Fibroblast of the aortic adventitia (primary cell): ENCODE results near the gene RIPK1. TPM values are rescaled to one million over a fixed set of nuclear protein-coding genes. Genes with fewer than 3 reads are reported as not detected.
"Not testable (repeated sequence)": the region's sequence is repeated elsewhere in the genome, so short reads cannot be mapped to it uniquely, and the experiment has no call there.

Experiments used
- DNase-seq: peaks from one replicate; pipeline ENCODE4 v3.0.0-alpha.2; 2010; ENCODE audit warnings: low read depth
- H3K4me3 ChIP-seq: 2 replicates; pipeline ENCODE4 v1.5.1; 2011; ENCODE audit warnings: low read depth, mild to moderate bottlenecking, control low read depth, low read length, moderate library complexity
- CTCF ChIP-seq: IDR thresholded peaks from 2 replicates; pipeline ENCODE4 v1.5.1; 2011; ENCODE audit warnings: mild to moderate bottlenecking, low read length, control low read depth, inconsistent platforms; ENCODE audit not compliant: insufficient read depth
- total RNA-seq: library from RNA; depleted of rRNA; stranded (reverse); fragments of >200 nt; gene quantifications from 2 replicates; pipeline ENCODE4 v1.2.3, GENCODE V29; 2012; ENCODE audit warnings: low replicate concordance

The RIPK1 gene
- total RNA-seq, 1 donor: 20.0 TPM

DNA sequence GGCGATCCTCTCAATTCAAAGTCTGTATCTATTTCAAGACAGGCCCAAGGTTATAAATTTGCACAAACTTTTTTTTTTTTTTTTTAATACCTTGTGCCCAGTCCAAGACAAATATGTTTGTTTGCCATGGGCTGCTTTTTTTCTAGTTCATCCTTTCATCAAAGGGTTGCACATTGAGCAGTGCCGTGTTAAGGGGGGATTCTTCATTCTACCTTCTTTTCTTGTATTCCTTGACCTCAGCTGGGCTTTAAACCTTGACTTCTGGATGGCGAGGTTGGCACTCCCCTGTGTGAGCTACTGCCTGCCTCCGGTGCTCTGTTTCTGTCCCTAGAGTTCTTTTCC lies 7.4 kb downstream of the RIPK1 start:
- no peak overlapping the region for H3K4me3 ChIP-seq
- TF ChIP-seq CTCF: no peak
- DNase-seq: no peak

DNA sequence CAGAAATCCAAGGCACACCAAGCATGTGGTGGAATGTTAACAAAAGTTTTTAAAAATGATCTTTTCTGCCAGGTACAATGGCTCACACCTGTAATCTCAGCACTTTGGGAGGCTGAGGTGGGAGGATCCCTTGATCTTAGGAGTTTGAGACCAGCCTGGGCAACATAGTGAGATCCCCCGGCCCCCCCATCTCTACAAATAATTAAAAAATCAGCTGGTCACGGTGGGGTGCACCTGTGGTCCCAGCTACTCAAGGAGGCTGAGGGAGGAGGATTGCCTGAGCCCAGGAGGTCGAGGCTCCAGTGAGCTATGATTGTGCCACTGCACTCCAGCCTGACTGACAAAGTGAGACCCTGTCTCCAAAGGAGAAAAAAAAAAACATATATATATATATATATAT lies 8.0 kb downstream of the RIPK1 start:
- TF ChIP-seq CTCF: no peak
- no peak for DNase-seq
- no peak overlapping the region for H3K4me3 ChIP-seq

DNA sequence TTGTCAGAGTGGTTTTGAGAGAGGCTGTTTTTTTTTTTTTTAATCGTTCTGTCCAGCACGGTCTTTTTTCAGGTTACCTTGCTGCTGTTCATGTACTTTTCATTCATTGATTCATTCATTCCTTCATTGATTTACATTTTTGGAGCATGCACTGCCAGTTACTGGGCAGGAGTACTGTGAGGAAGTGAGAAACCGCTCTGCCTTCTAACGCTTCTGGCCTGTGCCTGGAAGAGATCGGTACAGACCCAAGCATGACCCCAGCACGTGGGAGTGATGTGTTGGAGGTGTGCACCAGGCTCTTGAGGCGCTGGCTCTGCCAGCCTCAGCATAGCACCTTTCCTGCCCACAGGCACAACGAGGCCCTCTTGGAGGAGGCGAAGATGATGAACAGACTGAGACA lies 9.1 kb downstream of the RIPK1 start:
- DNase-seq: no peak
- no peak for TF ChIP-seq CTCF
- H3K4me3 ChIP-seq: no peak overlapping the region

- H3K4me3 ChIP-seq, DNase-seq: not testable (repeated sequence)
Measured at GRCh38 chr6:3078952-3079351, 10.7 kb downstream of the RIPK1 start.

DNA sequence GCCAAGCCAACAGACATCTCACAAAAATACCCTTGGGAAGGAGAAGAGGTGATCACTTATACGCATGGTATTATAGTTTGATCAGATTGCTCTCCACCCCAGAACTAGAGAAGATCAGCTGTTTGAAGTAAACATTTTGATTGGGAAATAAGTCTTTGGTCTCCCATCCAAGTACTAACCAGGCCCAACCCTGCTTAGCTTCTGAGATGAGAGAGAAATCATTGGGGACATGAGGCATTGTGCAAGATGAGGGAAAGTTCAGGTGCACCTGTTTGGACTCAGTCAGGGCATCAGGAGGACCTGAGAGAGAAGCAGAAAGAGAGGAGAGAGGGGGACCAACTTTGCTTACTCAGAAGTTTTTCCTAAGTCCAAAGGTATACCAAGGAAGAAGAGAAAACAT lies 11.4 kb downstream of the RIPK1 start:
- H3K4me3 ChIP-seq: no peak overlapping the region
- TF ChIP-seq CTCF: no peak
- DNase-seq: no peak

DNA sequence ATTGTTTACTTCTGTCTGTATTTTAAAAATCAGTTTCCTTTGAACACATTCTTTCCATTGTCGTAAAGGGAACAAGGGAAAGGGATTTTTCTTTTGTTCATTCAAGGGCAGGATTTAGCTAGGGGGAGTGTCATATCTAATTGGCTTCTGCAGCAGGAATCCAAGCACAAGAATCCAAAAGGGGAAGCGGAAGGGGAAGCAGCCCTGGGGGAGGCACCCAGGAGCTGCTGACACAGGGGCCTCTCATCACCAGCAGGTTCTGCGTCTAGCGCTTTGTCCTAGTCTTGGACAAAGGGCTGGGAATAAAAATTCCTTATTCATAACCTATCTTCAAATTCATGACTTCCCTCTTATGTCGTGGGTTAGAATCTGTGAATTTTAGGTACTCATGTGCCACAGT lies 13.7 kb downstream of the RIPK1 start:
- DNase-seq: no peak
- no peak for TF ChIP-seq CTCF
- no peak overlapping the region for H3K4me3 ChIP-seq

- peak; percentile 32 for DNase-seq
- H3K4me3 ChIP-seq: no peak overlapping the region
- no peak for TF ChIP-seq CTCF
Measured at GRCh38 chr6:3085074-3085473, 16.8 kb downstream of the RIPK1 start.

GRCh38 chr6:3086282-3086946 lies 18.1 kb downstream of the RIPK1 start:
- no peak for DNase-seq
- TF ChIP-seq CTCF: no peak
- no peak overlapping the region for H3K4me3 ChIP-seq
